Adrenal gland (tissue), 5 donors: Measurements from ENCODE around the gene ARHGEF37.

ENCODE experiments used
- POLR2A ChIP-seq, 2 donors: fragments of 450-650 bp; IDR thresholded peaks; one replicate each; pipeline ENCODE4 v1.6.1; 2017; ENCODE audit warnings: antibody characterized with exemption in 2 of 2, mild to moderate bottlenecking in 2 of 2, moderate library complexity in 1 of 2
- TF ChIP-seq, protein P1 (sequence below), 6 experiments: fragments of 450-650 bp in 4 of 6; fragments of 200-600 bp in 2 of 6; sonication (generic) in 1 of 6; IDR thresholded peaks; 1 replicate in 5 of 6; 2 replicates in 1 of 6; pipeline versions ENCODE4 v1.5.1 to v1.8.0; 2016 to 2021; ENCODE audit warnings: antibody characterized with exemption in 6 of 6, mild to moderate bottlenecking in 2 of 6, moderate library complexity in 1 of 6
- donor health status: DM: no; HTN: no; CAD: no.

DNA sequence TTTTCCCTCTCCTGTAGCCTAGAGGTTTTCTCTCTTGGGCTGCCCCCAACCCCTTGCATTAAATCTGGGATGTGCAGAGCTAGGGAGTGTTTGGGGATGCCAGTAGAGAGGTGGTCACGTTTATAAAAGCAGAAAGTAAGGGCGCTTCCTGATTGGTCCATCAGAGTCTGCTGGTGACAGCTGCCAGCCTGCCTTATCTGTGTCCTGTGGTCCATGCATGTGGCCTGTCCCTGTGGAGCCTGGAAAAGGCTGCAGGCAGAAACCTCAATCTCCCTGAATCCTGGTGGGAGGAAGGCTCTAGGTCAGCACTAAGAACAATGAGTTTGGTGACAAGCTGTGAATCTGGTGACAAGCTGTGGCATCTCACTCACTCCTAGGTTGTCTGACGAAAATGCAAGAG lies 42.2 kb downstream of the ARHGEF37 start:
- TF ChIP-seq, protein P1, sequence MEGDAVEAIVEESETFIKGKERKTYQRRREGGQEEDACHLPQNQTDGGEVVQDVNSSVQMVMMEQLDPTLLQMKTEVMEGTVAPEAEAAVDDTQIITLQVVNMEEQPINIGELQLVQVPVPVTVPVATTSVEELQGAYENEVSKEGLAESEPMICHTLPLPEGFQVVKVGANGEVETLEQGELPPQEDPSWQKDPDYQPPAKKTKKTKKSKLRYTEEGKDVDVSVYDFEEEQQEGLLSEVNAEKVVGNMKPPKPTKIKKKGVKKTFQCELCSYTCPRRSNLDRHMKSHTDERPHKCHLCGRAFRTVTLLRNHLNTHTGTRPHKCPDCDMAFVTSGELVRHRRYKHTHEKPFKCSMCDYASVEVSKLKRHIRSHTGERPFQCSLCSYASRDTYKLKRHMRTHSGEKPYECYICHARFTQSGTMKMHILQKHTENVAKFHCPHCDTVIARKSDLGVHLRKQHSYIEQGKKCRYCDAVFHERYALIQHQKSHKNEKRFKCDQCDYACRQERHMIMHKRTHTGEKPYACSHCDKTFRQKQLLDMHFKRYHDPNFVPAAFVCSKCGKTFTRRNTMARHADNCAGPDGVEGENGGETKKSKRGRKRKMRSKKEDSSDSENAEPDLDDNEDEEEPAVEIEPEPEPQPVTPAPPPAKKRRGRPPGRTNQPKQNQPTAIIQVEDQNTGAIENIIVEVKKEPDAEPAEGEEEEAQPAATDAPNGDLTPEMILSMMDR (IDR thresholded peaks at IDR 0.05), result no peak
- TF ChIP-seq POLR2A (IDR thresholded peaks at IDR 0.05), result no peak
